GM23248 (cell line): Measurements from ENCODE around the gene CDK14. TPM values are rescaled to one million over a fixed set of nuclear protein-coding genes. Genes with fewer than 3 reads are reported as not detected.

Source experiments
- DNase-seq: peaks from one replicate; pipeline ENCODE4 v3.0.0-alpha.2; 2015
- H2AFZ ChIP-seq: fragments of 200-600 bp; sonication (generic); 2 replicates; pipeline ENCODE4 v1.6.1; 2016; ENCODE audit warnings: antibody characterized with exemption
- H3F3A ChIP-seq: fragments of 200-600 bp; sonication (generic); 2 replicates; pipeline ENCODE4 v1.6.1; 2016; ENCODE audit warnings: mild to moderate bottlenecking, antibody characterized with exemption, mixed run types; ENCODE audit not compliant: insufficient read depth
- H3K27ac ChIP-seq: fragments of 200-600 bp; sonication (generic); 2 replicates; pipeline ENCODE4 v1.5.1; 2016; ENCODE audit warnings: mild to moderate bottlenecking
- H3K27me3 ChIP-seq: fragments of 200-600 bp; sonication (generic); replicated peaks from 2 replicates; pipeline ENCODE4 v1.6.1; 2016; ENCODE audit warnings: mild to moderate bottlenecking; ENCODE audit not compliant: insufficient read depth
- H3K36me3 ChIP-seq: fragments of 200-600 bp; sonication (generic); 2 replicates; pipeline ENCODE4 v1.6.1; 2016; ENCODE audit warnings: low read depth, mild to moderate bottlenecking
- H3K4me1 ChIP-seq: fragments of 200-600 bp; sonication (generic); 2 replicates; pipeline ENCODE4 v1.6.1; 2016; ENCODE audit warnings: mild to moderate bottlenecking; ENCODE audit not compliant: insufficient read depth
- H3K4me2 ChIP-seq: fragments of 200-600 bp; sonication (generic); one replicate; pipeline ENCODE4 v1.6.1; 2016; ENCODE audit warnings: mild to moderate bottlenecking; ENCODE audit not compliant: unreplicated experiment
- H3K4me3 ChIP-seq: fragments of 200-600 bp; sonication (generic); 2 replicates; pipeline ENCODE4 v1.5.1; 2016; ENCODE audit warnings: mild to moderate bottlenecking
- H3K79me2 ChIP-seq: fragments of 200-600 bp; sonication (generic); 2 replicates; pipeline ENCODE4 v1.6.1; 2016; ENCODE audit warnings: mild to moderate bottlenecking; ENCODE audit not compliant: insufficient read depth
- H3K9ac ChIP-seq: fragments of 200-600 bp; sonication (generic); 2 replicates; pipeline ENCODE4 v1.6.1; 2016; ENCODE audit warnings: mild to moderate bottlenecking
- H3K9me2 ChIP-seq: fragments of 200-600 bp; sonication (generic); 2 replicates; pipeline ENCODE4 v1.6.1; 2016; ENCODE audit warnings: mixed run types, mild to moderate bottlenecking, moderate library complexity; ENCODE audit not compliant: insufficient read depth
- H3K9me3 ChIP-seq: fragments of 200-600 bp; sonication (generic); one replicate; pipeline ENCODE4 v1.6.1; 2017; ENCODE audit warnings: low read depth
- H4K20me1 ChIP-seq: fragments of 200-600 bp; sonication (generic); 2 replicates; pipeline ENCODE4 v1.6.0; 2016; ENCODE audit not compliant: insufficient read depth
- EZH2 ChIP-seq: fragments of 200-600 bp; sonication (generic); IDR thresholded peaks from 2 replicates; pipeline ENCODE4 v1.6.1; 2018; ENCODE audit warnings: antibody characterized with exemption, mild to moderate bottlenecking; ENCODE audit not compliant: insufficient read depth, poor library complexity, severe bottlenecking
- EZH2phosphoT487 ChIP-seq: fragments of 200-600 bp; sonication (generic); IDR thresholded peaks from 2 replicates; pipeline ENCODE4 v1.6.1; 2018; ENCODE audit warnings: antibody characterized with exemption, moderate library complexity, mild to moderate bottlenecking, low read depth; ENCODE audit not compliant: insufficient read depth
- WGBS, 2 experiments: methylation state at CpG; one replicate each; pipeline ENCODE4 v1.1.6; 2015 to 2017; ENCODE audit warnings: low lambda C conversion rate in 2 of 2, low coverage in 1 of 2; ENCODE audit errors: missing lambda C conversion rate in 2 of 2; 5-methylcytosine and 5-hydroxymethylcytosine counted together
- in situ Hi-C: fragments of 300-500 bp; cut with MboI; formaldehyde crosslinking; loops from 2 replicates; pipeline ENCODE4 v1.15.0; 2020
- polyA plus RNA-seq: library from polyadenylated mRNA; unstranded; fragments of >200 nt; fragmentation: Nextera tagmentation; extraction: Ambion mirVana; gene quantifications from 2 replicates; pipeline ENCODE4 v1.2.1, GENCODE V29; 2016
- total RNA-seq: library from RNA; depleted of rRNA; stranded (reverse); fragments of >200 nt; shearing (Covaris generic); gene quantifications from 2 replicates; pipeline ENCODE4 v1.2.3, GENCODE V29; 2014; rRNA removed

CDK14 gene
- total RNA-seq (21.2 and 24.9 TPM in 2 replicates), polyA plus RNA-seq (18.0 and 19.9 TPM in 2 replicates)

- DNase-seq = peak; percentile 91
- peak within 1 kb of the TSS; percentile 86 for H2AFZ ChIP-seq
- H3K4me2 ChIP-seq = peak within 1 kb of the TSS; percentile 99
- H3K4me1 ChIP-seq = peaks cover 44% of the 10 kb centered on the region
- H3K36me3 ChIP-seq = no peaks in the 10 kb centered on the region
- TF ChIP-seq EZH2phosphoT487 (no peak), EZH2 (no peak)
- no peaks in the 10 kb centered on the region for H3K27me3 ChIP-seq
- WGBS, 2 experiments = 0% methylated on average over 59 to 98 of the region's 118 CpGs
- H3K9ac ChIP-seq = peak within 1 kb of the TSS; percentile 92
- in situ Hi-C loops = no loop called here
- peak within 1 kb of the TSS; percentile 80 for H3K27ac ChIP-seq
- no peaks in the 10 kb centered on the region for H4K20me1 ChIP-seq
- H3K79me2 ChIP-seq = peaks cover 46% of the 10 kb centered on the region
- peak within 1 kb of the TSS; percentile 93 for H3K4me3 ChIP-seq
- peaks cover 33% of the 10 kb centered on the region for H3F3A ChIP-seq
- no peaks in the 10 kb centered on the region for H3K9me2 ChIP-seq
- H3K9me3 ChIP-seq = no peaks in the 10 kb centered on the region
Measured at GRCh38 chr7:90595801-90596670, at the start of gene CDK14. TSS of gene CDK14 (plus strand) at chr7:90596321. CDS start at chr7:90596628, 307 bp downstream.

DNA sequence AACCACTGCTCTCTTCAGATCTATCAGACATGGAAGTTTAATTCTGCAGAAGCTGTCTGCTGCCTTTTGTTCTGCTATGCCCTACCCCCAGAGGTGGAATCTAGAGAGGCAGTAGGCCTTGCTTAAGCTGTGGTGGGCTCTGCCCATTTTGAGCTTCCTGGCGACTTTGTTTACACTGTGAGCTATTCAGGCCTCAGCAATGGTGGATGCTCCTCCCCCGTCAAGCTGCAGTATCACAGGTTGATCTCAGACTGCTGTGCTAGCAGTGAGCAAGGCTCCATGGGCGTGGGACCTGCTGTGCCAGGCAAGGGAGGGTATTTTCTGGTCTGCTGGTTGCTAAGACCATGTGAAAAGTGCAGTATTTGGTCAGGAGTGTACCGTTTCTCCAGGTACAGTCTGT lies 45.1 kb upstream of the CDK14 start:
- Histone ChIP-seq H3K4me3 (no peak overlapping the region), H3K79me2 (no peaks in the 10 kb centered on the region), H3K9me3 (no peaks in the 10 kb centered on the region), H3K9ac (no peak overlapping the region), H3K27ac (no peak overlapping the region), H3K27me3 (no peaks in the 10 kb centered on the region), H3K36me3 (no peaks in the 10 kb centered on the region), H2AFZ (no peak overlapping the region), H3K4me1 (no peaks in the 10 kb centered on the region), H3F3A (no peaks in the 10 kb centered on the region), H3K9me2 (no peaks in the 10 kb centered on the region), H4K20me1 (no peaks in the 10 kb centered on the region), H3K4me2 (no peak overlapping the region)
- WGBS, 2 experiments = 70 to 75% methylated on average over 4 of the region's 4 CpGs
- TF ChIP-seq EZH2phosphoT487 = no peak
- no peak for TF ChIP-seq EZH2
- DNase-seq = no peak
- in situ Hi-C loops = no loop called here

DNA sequence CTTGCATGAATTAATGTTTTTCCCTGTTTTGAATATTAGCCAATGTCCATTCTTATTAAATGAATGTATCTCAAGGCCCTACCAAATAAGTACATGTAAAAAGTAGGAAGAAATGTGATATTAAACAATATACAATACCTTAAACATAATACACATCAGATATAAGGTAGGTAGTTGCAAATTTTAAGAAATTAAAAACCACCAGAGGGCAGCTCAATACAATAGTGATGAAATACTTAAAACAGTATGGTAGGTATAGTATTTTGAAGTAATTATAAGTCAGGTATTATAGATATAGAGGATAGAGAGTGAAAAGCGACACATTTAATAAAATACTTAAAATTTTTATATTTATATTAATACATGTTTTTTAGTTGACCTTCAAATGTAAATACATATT lies 43.6 kb upstream of the CDK14 start:
- no peak overlapping the region for H2AFZ ChIP-seq
- 48 to 53% methylated on average over 1 of the region's 1 CpG for WGBS, 2 experiments
- peak; percentile 38 for DNase-seq
- H3K9ac ChIP-seq = no peak overlapping the region
- no peaks in the 10 kb centered on the region for H3K4me1 ChIP-seq
- H3K27me3 ChIP-seq = no peaks in the 10 kb centered on the region
- H4K20me1 ChIP-seq = no peaks in the 10 kb centered on the region
- no peaks in the 10 kb centered on the region for H3K9me3 ChIP-seq
- H3K9me2 ChIP-seq = no peaks in the 10 kb centered on the region
- no peak overlapping the region for H3K4me3 ChIP-seq
- H3K79me2 ChIP-seq = no peaks in the 10 kb centered on the region
- no peaks in the 10 kb centered on the region for H3K36me3 ChIP-seq
- in situ Hi-C loops = no loop called here
- TF ChIP-seq EZH2phosphoT487 = no peak
- no peak for TF ChIP-seq EZH2
- H3K4me2 ChIP-seq = no peak overlapping the region
- no peaks in the 10 kb centered on the region for H3F3A ChIP-seq
- no peak overlapping the region for H3K27ac ChIP-seq

DNA sequence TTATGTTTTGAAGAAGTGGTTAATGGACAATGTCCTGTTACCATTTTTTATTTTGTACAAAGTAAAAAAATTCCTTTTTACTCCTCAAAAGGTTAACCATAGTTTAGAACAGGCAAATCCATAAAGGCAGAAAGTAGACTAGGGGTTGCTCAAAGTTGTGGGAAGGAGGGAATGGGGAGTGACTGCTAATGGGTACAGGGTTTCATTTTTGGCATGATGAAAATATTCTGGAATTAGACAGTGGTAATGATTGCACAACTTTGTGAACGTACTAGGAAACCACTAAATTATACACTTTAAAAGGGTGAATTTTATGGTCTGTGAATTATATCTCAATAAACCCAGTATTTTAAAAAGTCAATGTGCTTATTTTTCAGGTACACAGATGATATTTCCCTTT lies 35.4 kb upstream of the CDK14 start:
- H3K4me2 ChIP-seq = peak overlapping the region; percentile 39
- no peaks in the 10 kb centered on the region for H3K79me2 ChIP-seq
- H3K9me2 ChIP-seq = no peaks in the 10 kb centered on the region
- H3K9ac ChIP-seq = no peak overlapping the region
- TF ChIP-seq EZH2phosphoT487 (0 out of 2 replicates have a peak, but pooled peaks have one; percentile 67), EZH2 (no peak)
- no peak overlapping the region for H3K27ac ChIP-seq
- DNase-seq = peak; percentile 63
- in situ Hi-C loops = no loop called here
- H3K4me1 ChIP-seq = peaks cover 12% of the 10 kb centered on the region
- WGBS, 2 experiments = 5 to 6% methylated on average over 1 of the region's 1 CpG
- H4K20me1 ChIP-seq = no peaks in the 10 kb centered on the region
- no peaks in the 10 kb centered on the region for H3K27me3 ChIP-seq
- H3K36me3 ChIP-seq = no peaks in the 10 kb centered on the region
- no peaks in the 10 kb centered on the region for H3K9me3 ChIP-seq
- H3F3A ChIP-seq = no peaks in the 10 kb centered on the region
- H2AFZ ChIP-seq = no peak overlapping the region
- H3K4me3 ChIP-seq = no peak overlapping the region
